GM21423 (cell line): ENCODE data around the gene PPP2R5C.
"Not testable (repeated sequence)": the region's sequence is repeated elsewhere in the genome, so short reads cannot be mapped to it uniquely, and the experiment has no call there.

Experiments
- ATAC-seq: cut with Tn5 transposase; IDR thresholded peaks from one replicate; pipeline ENCODE4 v1.9.1; 2021; ENCODE audit warnings: mild to moderate bottlenecking, moderate library complexity; ENCODE audit not compliant: unreplicated experiment

Gene PPP2R5C

DNA sequence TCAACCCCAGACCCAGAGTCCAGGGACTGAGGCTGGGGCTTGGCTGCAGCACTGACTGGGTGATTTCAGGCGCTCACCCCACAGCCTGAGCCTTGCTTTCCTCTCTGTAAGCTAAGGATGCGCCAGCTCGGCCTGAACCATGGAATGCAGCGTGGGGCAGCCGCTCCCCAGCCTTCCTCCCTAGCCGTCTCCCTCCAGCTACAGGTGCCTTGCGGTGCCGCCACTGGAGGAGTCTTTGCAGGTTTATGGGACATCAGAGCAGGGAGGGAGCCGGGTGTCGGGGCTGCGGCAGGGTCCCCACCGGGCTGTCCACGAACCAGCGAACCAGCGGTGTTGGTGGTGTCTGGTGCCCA lies 19.4 kb downstream of the PPP2R5C start:
- no peak for ATAC-seq

- no peak for ATAC-seq
Measured at GRCh38 chr14:101781240-101782061, 19.9 kb downstream of the PPP2R5C start.

DNA sequence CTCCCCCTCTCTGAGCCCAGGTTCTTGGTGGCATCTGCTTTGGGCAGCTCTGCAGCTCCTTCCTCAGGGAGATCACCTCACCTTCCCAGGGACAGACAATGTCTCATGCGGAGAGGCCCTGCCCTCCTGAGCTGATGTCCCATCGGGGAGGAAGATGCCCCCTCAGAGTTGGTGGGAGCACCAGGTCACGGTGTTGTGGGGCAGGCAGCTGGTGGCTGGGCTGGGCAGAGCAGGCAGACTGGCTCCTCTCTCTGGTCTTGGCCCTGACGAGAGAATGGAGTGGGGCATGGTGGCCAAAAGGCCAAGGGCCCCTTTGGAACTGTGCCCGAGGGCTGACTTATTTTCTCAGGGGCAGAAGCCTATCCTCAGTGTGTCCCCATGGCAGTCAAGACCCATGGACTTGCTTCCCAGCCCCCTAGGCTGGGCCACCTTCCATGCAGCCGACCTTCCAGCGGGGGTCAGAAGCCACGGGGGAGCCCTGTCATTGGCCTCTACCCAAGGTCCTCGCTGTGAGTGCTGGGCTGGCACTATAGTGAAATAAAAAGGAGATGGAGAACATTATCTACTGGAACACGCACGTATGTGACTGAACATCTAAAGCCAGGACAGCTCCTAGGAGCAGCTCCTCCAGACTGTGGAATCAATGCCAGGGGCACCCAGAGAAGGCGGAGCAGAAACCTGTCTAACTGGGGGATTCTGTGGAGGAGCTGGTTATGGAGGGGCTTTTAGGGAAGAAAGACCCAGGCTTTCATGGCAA lies 21.9 kb downstream of the PPP2R5C start:
- ATAC-seq: no peak

- no peak for ATAC-seq
Measured at GRCh38 chr14:101784631-101785030, 23.1 kb downstream of the PPP2R5C start.

- ATAC-seq: no peak
Measured at GRCh38 chr14:101788016-101788635, 26.6 kb downstream of the PPP2R5C start.

GRCh38 chr14:101789222-101789621 lies 27.7 kb downstream of the PPP2R5C start:
- no peak for ATAC-seq

DNA sequence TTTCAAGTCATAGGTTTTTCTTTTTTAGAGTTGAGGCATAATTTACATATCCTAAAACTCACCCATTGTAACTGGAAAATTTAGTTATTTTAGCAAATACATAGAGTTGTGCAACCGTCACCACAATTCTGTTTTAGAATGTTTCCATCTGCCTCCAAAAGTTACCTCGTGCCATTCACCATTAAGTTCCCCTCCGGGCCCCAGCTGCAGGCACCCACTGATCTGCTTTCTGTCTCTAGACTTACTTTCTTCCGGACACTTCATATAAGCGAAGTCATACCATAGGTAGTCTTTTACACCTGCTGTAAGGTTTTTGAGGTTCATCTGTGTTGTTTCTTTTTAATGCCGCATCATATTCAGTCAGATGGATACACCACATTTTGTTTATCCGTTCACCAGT lies 28.7 kb downstream of the PPP2R5C start:
- no peak for ATAC-seq

GRCh38 chr14:101791919-101792572 lies 30.5 kb downstream of the PPP2R5C start:
- ATAC-seq: no peak

- ATAC-seq: no peak
Measured at GRCh38 chr14:101796016-101796415, 34.5 kb downstream of the PPP2R5C start.

DNA sequence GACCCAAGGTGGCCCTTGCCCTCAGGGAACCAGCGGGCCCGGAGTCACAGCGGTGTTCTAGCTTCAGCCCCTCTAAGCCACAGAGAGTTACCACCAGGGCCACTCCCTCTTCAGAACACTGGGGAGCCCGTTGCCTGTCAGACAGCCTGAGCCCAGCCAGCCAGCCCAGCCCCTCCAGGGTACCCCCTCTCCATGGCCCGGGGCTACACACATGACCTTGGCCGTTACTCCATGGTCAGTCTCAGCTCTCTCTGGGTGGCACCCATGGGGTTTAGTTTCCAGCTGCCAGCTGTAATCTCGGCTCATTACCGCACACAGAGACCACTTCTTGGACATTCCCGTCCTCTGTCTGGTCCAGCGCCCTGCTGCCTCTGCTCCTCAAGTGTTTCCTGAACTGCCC lies 35.0 kb downstream of the PPP2R5C start:
- no peak for ATAC-seq

GRCh38 chr14:101797856-101798255 lies 36.3 kb downstream of the PPP2R5C start:
- no peak for ATAC-seq

- not testable (repeated sequence) for ATAC-seq
Measured at GRCh38 chr14:101804373-101804772, 42.9 kb downstream of the PPP2R5C start.

- not testable (repeated sequence) for ATAC-seq
Measured at GRCh38 chr14:101806252-101806651, 44.7 kb downstream of the PPP2R5C start.

GRCh38 chr14:101808020-101808641 lies 46.6 kb downstream of the PPP2R5C start:
- no peak for ATAC-seq

GRCh38 chr14:101808894-101809670 lies 47.6 kb downstream of the PPP2R5C start:
- ATAC-seq: no peak

- peak; percentile 93 for ATAC-seq
Measured at GRCh38 chr14:101809671-101810514, 48.4 kb downstream of the PPP2R5C start.

DNA sequence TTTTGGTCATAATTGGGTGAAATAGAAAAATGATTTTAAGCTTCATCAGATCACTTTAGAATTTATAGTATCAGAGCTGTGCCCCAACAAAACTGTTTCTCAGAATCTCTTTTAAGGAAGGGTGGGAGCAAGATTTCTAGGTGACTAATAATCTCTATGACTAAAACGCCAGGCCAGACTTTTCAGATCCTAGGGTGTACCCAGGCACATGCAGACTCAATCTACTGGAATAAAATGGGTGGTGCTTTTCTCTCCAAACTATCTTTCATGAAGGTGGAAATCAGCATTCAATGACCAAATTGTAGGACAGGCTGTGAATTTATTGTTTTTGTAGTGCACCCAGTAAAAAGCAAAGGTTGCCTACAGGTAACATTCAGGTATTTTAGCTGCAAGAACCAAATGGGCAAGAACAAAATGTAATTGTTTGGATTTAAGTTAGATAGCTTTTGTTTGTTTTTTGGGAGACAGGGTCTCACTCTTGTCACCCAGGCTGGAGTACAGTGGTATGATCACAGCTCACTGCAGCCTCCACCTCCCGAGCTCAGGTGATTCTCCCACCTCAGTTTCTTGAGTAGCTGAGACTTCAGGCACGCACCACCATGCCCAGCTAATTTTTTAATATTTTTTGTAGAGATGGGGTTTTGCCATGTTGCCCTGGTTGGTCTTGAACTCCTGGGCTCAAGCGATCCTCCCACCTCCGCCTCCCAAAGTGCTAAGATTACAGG lies 49.5 kb downstream of the PPP2R5C start:
- ATAC-seq: no peak

DNA sequence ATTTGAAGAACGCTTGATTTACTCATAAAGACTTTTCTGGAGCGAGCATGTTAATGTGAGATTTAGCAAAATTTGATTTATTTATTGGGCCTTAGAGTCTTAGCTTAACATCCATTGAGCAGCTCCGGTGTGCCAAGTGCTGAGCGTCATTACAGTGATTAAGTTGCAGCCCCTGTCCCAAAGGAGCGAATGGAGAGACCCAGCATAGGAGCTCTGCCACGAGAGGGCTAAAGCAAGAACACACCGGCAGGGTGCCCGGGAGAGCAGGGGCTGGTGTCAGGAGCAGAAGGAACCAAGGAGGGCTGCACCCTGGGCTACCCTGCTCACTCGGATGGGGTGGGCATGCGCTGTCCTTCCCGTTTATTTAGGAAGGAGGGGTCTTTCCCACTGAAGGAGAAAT lies 50.6 kb downstream of the PPP2R5C start:
- ATAC-seq: no peak
